HEK293 (cell line): Measurements from ENCODE around the gene SPC24.

Source experiments
- CTCF ChIA-PET: fragments of 350-600 bp; formaldehyde crosslinking; extraction: SDS; loops from one replicate; lab custom pipeline; 2021; ENCODE audit warnings: antibody characterized with exemption; lab: Yijun Ruan, JAX
- POLR2A ChIA-PET: fragments of 300-600 bp; formaldehyde crosslinking; extraction: SDS; loops from one replicate; lab custom pipeline; 2020; ENCODE audit warnings: antibody characterized with exemption, inconsistent platforms; lab: Yijun Ruan, JAX
- H3K27ac ChIP-seq: fragments of 200-500 bp; sonication (Bioruptor generic); 2 replicates; pipeline ENCODE4 v1.5.1; 2014; ENCODE audit warnings: low read depth, low read length, control low read depth, inconsistent platforms; ENCODE audit errors: extremely low read depth
- H3K36me3 ChIP-seq, 2 experiments: fragments of 200-500 bp in 1 of 2; sonication (Bioruptor generic) in 1 of 2; 1 replicate in 1 of 2; 2 replicates in 1 of 2; pipeline ENCODE4 v1.5.1; 2014 to 2017; ENCODE audit warnings: inconsistent platforms in 2 of 2, low read length in 2 of 2; ENCODE audit not compliant: control insufficient read depth in 2 of 2, insufficient read depth in 1 of 2
- H3K4me1 ChIP-seq: fragments of 200-500 bp; sonication (Bioruptor generic); 2 replicates; pipeline ENCODE4 v1.5.1; 2014; ENCODE audit warnings: mild to moderate bottlenecking, low read length, inconsistent platforms; ENCODE audit not compliant: control insufficient read depth, insufficient read depth
- H3K4me3 ChIP-seq: 2 replicates; pipeline ENCODE4 v1.5.1; 2011; ENCODE audit warnings: low read depth, mild to moderate bottlenecking, control low read depth, low read length, moderate library complexity
- H3K9me3 ChIP-seq: fragments of 200-500 bp; sonication (Bioruptor generic); 2 replicates; pipeline ENCODE4 v1.5.1; 2014; ENCODE audit warnings: low read depth, low read length, inconsistent platforms; ENCODE audit not compliant: control insufficient read depth, insufficient read depth
- BCL11B ChIP-seq: fragments of 450-650 bp; formaldehyde crosslinking; IDR thresholded peaks from 2 replicates; pipeline ENCODE4 v1.5.1; 2016; ENCODE audit warnings: low read depth, missing biosample characterization, missing genetic modification characterization
- IKZF3 ChIP-seq: fragments of 450-650 bp; IDR thresholded peaks from 2 replicates; pipeline ENCODE4 v1.5.0; 2018; ENCODE audit warnings: missing biosample characterization, mild to moderate bottlenecking, missing genetic modification characterization, moderate library complexity
- MYNN ChIP-seq: fragments of 450-650 bp; formaldehyde crosslinking; IDR thresholded peaks from 2 replicates; pipeline ENCODE4 v1.5.1; 2016; ENCODE audit warnings: missing biosample characterization, missing genetic modification characterization, borderline replicate concordance
- PRDM1 ChIP-seq: fragments of 450-650 bp; formaldehyde crosslinking; IDR thresholded peaks from 2 replicates; pipeline ENCODE4; 2016; ENCODE audit warnings: missing biosample characterization, missing genetic modification characterization
- RBAK ChIP-seq: fragments of 450-650 bp; formaldehyde crosslinking; IDR thresholded peaks from 2 replicates; pipeline ENCODE4 v1.5.1; 2016; ENCODE audit warnings: missing biosample characterization, missing genetic modification characterization
- SETDB1 ChIP-seq: IDR thresholded peaks from one replicate; pipeline ENCODE4 v1.6.1; 2017; ENCODE audit warnings: mild to moderate bottlenecking, low read length, moderate library complexity, mixed read lengths; ENCODE audit not compliant: insufficient read length
- TCF7L2 ChIP-seq: IDR thresholded peaks from 2 replicates; pipeline ENCODE4 v1.6.1; 2011; ENCODE audit warnings: low read depth, mild to moderate bottlenecking, inconsistent platforms, low read length, moderate library complexity, borderline replicate concordance
- YY1 ChIP-seq: fragments of 450-650 bp; formaldehyde crosslinking; IDR thresholded peaks from 2 replicates; pipeline ENCODE4 v1.5.1; 2018; ENCODE audit warnings: missing biosample characterization, missing genetic modification characterization
- ZBTB1 ChIP-seq: fragments of 450-650 bp; formaldehyde crosslinking; IDR thresholded peaks from 2 replicates; pipeline ENCODE4 v1.5.1; 2016; ENCODE audit warnings: missing biosample characterization, missing genetic modification characterization
- ZFHX2 ChIP-seq: fragments of 450-650 bp; formaldehyde crosslinking; conservative IDR thresholded peaks from 2 replicates; pipeline ENCODE4 v1.5.1; 2016; ENCODE audit warnings: missing biosample characterization, missing genetic modification characterization
- ZFP69B ChIP-seq: fragments of 450-650 bp; formaldehyde crosslinking; IDR thresholded peaks from 2 replicates; pipeline ENCODE4 v1.5.1; 2016; ENCODE audit warnings: missing biosample characterization, missing genetic modification characterization
- ZNF16 ChIP-seq: fragments of 450-650 bp; formaldehyde crosslinking; IDR thresholded peaks from 2 replicates; pipeline ENCODE4 v1.5.1; 2016; ENCODE audit warnings: low read depth, missing biosample characterization, missing genetic modification characterization
- ZNF223 ChIP-seq: fragments of 450-650 bp; formaldehyde crosslinking; IDR thresholded peaks from 2 replicates; pipeline ENCODE4 v1.5.1; 2016; ENCODE audit warnings: missing biosample characterization, missing genetic modification characterization
- ZNF324 ChIP-seq: fragments of 450-650 bp; formaldehyde crosslinking; IDR thresholded peaks from 2 replicates; pipeline ENCODE4 v1.5.1; 2016; ENCODE audit warnings: missing biosample characterization, missing genetic modification characterization
- ZNF366 ChIP-seq: fragments of 450-650 bp; formaldehyde crosslinking; conservative IDR thresholded peaks from 2 replicates; pipeline ENCODE4 v1.5.1; 2016; ENCODE audit warnings: missing biosample characterization, missing genetic modification characterization
- ZNF37A ChIP-seq: fragments of 450-650 bp; IDR thresholded peaks from 2 replicates; pipeline ENCODE4 v1.5.1; 2018; ENCODE audit warnings: missing biosample characterization, missing genetic modification characterization
- ZNF404 ChIP-seq: fragments of 450-650 bp; formaldehyde crosslinking; IDR thresholded peaks from 2 replicates; pipeline ENCODE4 v1.5.1; 2017; ENCODE audit warnings: missing biosample characterization, missing genetic modification characterization
- ZNF513 ChIP-seq: fragments of 450-650 bp; IDR thresholded peaks from 2 replicates; pipeline ENCODE4 v1.5.1; 2018; ENCODE audit warnings: missing biosample characterization, missing genetic modification characterization
- ZNF544 ChIP-seq: fragments of 450-650 bp; formaldehyde crosslinking; IDR thresholded peaks from 2 replicates; pipeline ENCODE4 v1.5.0; 2017; ENCODE audit warnings: missing biosample characterization, missing genetic modification characterization
- ZNF571 ChIP-seq: fragments of 450-650 bp; formaldehyde crosslinking; IDR thresholded peaks from 2 replicates; pipeline ENCODE4 v1.5.0; 2017; ENCODE audit warnings: missing biosample characterization, missing genetic modification characterization
- ZNF777 ChIP-seq: fragments of 450-650 bp; formaldehyde crosslinking; IDR thresholded peaks from 2 replicates; pipeline ENCODE4 v1.5.1; 2017; ENCODE audit warnings: missing biosample characterization, missing genetic modification characterization, borderline replicate concordance
- ZNF791 ChIP-seq: fragments of 450-650 bp; formaldehyde crosslinking; IDR thresholded peaks from 2 replicates; pipeline ENCODE4 v1.5.1; 2016; ENCODE audit warnings: missing biosample characterization, missing genetic modification characterization
- ZNF830 ChIP-seq: fragments of 450-650 bp; IDR thresholded peaks from 2 replicates; pipeline ENCODE4 v1.5.0; 2018; ENCODE audit warnings: missing biosample characterization, missing genetic modification characterization, low read depth, mild to moderate bottlenecking, moderate library complexity
- TF ChIP-seq, protein P1 (sequence below): fragments of 450-650 bp; formaldehyde crosslinking; IDR thresholded peaks from 2 replicates; pipeline ENCODE4 v1.5.1; 2017; ENCODE audit warnings: missing biosample characterization, missing genetic modification characterization
- TF ChIP-seq, protein P2 (sequence below): fragments of 450-650 bp; formaldehyde crosslinking; IDR thresholded peaks from 2 replicates; pipeline ENCODE4 v1.5.1; 2017; ENCODE audit warnings: missing biosample characterization, missing genetic modification characterization
- TF ChIP-seq, protein P3 (sequence below): fragments of 450-650 bp; formaldehyde crosslinking; IDR thresholded peaks from 2 replicates; pipeline ENCODE4 v1.5.1; 2016; ENCODE audit warnings: missing biosample characterization, missing genetic modification characterization, borderline replicate concordance

SPC24 gene

DNA sequence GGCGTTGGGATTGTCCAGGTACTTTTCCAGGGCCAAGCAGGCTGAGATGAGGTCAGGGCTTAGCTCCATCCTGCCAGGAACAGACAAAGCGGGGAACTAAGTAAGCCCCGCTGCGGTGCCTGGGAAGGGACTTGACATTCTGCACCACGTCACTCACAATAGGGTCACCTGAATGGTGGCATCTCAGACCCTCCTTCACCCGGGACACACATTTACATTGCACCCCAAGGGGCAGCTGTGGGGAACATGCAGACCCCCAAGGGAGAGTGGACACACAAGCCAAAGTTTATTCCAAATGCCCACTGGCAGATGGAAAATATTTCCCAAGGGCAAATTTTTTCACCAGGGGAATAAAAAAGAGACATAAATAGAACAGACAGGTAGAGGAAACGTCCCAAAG lies 20.3 kb upstream of the SPC24 start (continued):
- TF ChIP-seq IKZF3 (tag by site-specific recombination), result no peak

GRCh38 chr19:11174336-11174735 lies 18.8 kb upstream of the SPC24 start:
- Histone ChIP-seq H3K4me3 (no peak overlapping the region), H3K4me1 (no peaks in the 10 kb centered on the region), H3K36me3 (peaks cover 0 to 71% of the 10 kb centered on the region in 2 experiments; a peak in 2 of 3 replicates), H3K9me3 (no peaks in the 10 kb centered on the region), H3K27ac (no peak overlapping the region)
- CTCF ChIA-PET, result no interaction called here
- POLR2A ChIA-PET, result no interaction called here
- TF ChIP-seq YY1 (tag by site-specific recombination) (no peak), ZNF16 (no peak), TCF7L2 (no peak), SETDB1 (no peak), ZNF366 (no peak), ZNF404 (tag by site-specific recombination) (no peak), ZNF324 (no peak), BCL11B (no peak)

DNA sequence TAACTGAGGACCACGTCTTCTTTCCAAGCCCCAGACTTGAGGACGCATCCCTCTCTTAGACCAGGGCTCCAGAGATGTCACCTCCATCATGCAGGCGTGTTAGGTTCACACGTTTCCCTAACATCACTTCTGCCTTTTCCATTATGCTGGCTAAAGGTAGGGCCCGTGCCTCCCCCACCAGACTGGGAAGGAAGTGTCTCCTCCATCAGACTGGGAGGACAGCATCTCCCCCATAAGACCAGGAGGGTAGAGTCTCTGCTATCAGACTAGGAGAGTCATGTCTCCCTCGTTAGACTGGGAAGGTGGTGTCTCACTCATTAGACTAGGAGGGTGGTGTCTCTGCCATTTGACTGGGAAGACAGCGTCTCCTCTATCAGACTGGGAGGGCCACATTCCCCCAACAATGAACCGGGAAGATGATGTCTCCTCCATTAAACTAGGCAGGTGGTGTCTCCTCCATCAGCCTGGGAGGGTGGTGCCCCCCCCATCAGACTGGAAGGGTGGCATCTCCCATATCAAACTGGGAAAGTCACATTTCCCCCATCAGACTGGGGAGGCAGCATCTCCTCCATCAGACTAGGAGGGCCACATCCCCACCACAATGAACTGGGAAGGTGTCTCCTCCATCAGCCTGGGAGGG lies 18.1 kb upstream of the SPC24 start:
- Histone ChIP-seq H3K36me3 (peaks cover 0 to 74% of the 10 kb centered on the region in 2 experiments; a peak in 2 of 3 replicates), H3K9me3 (no peaks in the 10 kb centered on the region)
- POLR2A ChIA-PET, result no interaction called here

DNA sequence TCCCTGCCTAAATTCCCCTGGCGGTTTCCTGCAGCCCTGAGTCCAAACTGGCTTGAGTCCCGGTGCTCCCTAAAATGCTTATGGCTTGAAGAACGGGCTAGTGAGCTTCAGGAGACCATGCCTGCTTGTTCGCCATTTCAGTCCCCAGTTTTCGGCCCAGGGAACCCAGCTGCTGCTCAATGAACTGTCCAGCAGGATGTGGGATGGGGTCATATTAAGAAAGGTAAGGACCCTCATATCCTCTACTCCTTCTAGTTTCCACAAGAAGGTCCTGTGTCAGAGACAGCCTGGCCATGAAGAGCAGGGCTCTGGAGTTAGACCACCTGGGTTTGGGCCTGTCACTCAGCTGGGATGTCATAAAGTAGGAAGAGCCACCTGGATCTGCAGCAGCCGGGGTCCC lies 17.0 kb upstream of the SPC24 start:
- H3K27ac ChIP-seq, result no peak overlapping the region
- no peak overlapping the region for H3K4me3 ChIP-seq
- no peaks in the 10 kb centered on the region for H3K9me3 ChIP-seq
- POLR2A ChIA-PET, result no interaction called here
- CTCF ChIA-PET, result interaction anchor here (0.6 kb wide), 1 partner anchor 106 kb away, joined by 5 read pairs; no protein-coding TSS in a partner anchor
- peaks cover 0 to 72% of the 10 kb centered on the region in 2 experiments; a peak in 2 of 3 replicates for H3K36me3 ChIP-seq
- H3K4me1 ChIP-seq, result no peaks in the 10 kb centered on the region
- TF ChIP-seq ZNF571 (tag by site-specific recombination) (no peak), ZFP69B (tag by site-specific recombination) (no peak), PRDM1 (tag by site-specific recombination) (no peak), ZNF223 (no peak), ZBTB1 (tag by site-specific recombination) (no peak), ZNF37A (tag by site-specific recombination) (no peak), ZNF791 (tag by site-specific recombination) (no peak), MYNN (tag by site-specific recombination) (no peak)
- TF ChIP-seq, protein P1, sequence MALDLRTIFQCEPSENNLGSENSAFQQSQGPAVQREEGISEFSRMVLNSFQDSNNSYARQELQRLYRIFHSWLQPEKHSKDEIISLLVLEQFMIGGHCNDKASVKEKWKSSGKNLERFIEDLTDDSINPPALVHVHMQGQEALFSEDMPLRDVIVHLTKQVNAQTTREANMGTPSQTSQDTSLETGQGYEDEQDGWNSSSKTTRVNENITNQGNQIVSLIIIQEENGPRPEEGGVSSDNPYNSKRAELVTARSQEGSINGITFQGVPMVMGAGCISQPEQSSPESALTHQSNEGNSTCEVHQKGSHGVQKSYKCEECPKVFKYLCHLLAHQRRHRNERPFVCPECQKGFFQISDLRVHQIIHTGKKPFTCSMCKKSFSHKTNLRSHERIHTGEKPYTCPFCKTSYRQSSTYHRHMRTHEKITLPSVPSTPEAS (tag by site-specific recombination), result no peak
- TF ChIP-seq, protein P2, sequence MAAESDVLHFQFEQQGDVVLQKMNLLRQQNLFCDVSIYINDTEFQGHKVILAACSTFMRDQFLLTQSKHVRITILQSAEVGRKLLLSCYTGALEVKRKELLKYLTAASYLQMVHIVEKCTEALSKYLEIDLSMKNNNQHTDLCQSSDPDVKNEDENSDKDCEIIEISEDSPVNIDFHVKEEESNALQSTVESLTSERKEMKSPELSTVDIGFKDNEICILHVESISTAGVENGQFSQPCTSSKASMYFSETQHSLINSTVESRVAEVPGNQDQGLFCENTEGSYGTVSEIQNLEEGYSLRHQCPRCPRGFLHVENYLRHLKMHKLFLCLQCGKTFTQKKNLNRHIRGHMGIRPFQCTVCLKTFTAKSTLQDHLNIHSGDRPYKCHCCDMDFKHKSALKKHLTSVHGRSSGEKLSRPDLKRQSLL (tag by site-specific recombination), result no peak
- TF ChIP-seq, protein P3, sequence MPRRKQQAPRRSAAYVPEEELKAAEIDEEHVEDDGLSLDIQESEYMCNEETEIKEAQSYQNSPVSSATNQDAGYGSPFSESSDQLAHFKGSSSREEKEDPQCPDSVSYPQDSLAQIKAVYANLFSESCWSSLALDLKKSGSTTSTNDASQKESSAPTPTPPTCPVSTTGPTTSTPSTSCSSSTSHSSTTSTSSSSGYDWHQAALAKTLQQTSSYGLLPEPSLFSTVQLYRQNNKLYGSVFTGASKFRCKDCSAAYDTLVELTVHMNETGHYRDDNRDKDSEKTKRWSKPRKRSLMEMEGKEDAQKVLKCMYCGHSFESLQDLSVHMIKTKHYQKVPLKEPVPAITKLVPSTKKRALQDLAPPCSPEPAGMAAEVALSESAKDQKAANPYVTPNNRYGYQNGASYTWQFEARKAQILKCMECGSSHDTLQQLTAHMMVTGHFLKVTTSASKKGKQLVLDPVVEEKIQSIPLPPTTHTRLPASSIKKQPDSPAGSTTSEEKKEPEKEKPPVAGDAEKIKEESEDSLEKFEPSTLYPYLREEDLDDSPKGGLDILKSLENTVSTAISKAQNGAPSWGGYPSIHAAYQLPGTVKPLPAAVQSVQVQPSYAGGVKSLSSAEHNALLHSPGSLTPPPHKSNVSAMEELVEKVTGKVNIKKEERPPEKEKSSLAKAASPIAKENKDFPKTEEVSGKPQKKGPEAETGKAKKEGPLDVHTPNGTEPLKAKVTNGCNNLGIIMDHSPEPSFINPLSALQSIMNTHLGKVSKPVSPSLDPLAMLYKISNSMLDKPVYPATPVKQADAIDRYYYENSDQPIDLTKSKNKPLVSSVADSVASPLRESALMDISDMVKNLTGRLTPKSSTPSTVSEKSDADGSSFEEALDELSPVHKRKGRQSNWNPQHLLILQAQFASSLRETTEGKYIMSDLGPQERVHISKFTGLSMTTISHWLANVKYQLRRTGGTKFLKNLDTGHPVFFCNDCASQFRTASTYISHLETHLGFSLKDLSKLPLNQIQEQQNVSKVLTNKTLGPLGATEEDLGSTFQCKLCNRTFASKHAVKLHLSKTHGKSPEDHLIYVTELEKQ (tag by site-specific recombination), result no peak

More for the DNA sequence above, 18.1 kb upstream of the SPC24 start:
- no peaks in the 10 kb centered on the region for H3K4me1 ChIP-seq
- TF ChIP-seq ZNF777 (tag by site-specific recombination) (no peak), ZFHX2 (no peak), ZNF830 (tag by site-specific recombination) (no peak), ZNF513 (tag by site-specific recombination) (no peak), ZNF544 (tag by site-specific recombination) (no peak), RBAK (tag by site-specific recombination) (no peak), MYNN (tag by site-specific recombination) (no peak), ZNF37A (tag by site-specific recombination) (no peak)
- CTCF ChIA-PET, result no interaction called here
- H3K4me3 ChIP-seq, result no peak overlapping the region
- no peak overlapping the region for H3K27ac ChIP-seq
